PC-9 (cell line): ENCODE data around the gene METTL5.

ENCODE experiments used
- CTCF ChIP-seq: fragments of 200-600 bp; sonication (generic); conservative IDR thresholded peaks from 2 replicates; pipeline ENCODE4 v1.6.1; 2017; ENCODE audit warnings: mixed run types, antibody characterized with exemption, mild to moderate bottlenecking, moderate library complexity
- EZH2 ChIP-seq: fragments of 200-600 bp; sonication (generic); IDR thresholded peaks from 2 replicates; pipeline ENCODE4 v1.8.0; 2017; ENCODE audit warnings: antibody characterized with exemption, low read depth

DNA sequence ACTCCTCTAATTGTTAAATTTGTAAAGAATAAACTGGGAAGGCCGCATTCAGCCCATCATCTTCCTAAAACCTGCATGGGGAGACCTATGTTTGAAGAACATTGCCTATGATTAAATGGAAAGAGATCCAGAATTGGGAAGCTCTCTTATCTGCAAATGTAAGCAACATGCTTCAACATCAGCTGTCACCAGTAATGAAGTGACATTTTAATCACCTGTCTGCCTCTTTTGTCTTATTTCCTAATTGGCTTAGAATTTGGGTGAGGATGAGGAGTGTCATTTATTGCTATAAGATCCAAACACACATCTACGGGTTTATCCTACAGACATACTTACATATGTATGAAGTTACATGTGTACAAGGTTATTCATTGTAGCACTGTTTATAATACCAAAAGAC lies 52.1 kb downstream of the METTL5 start:
- TF ChIP-seq CTCF, result no peak
- no peak for TF ChIP-seq EZH2
